K562 (cell line): ENCODE results near the gene SAV1. TPM values are rescaled to one million over a fixed set of nuclear protein-coding genes. Genes with fewer than 3 reads are reported as not detected.

Experiments
- BMI1 ChIP-seq: fragments of 150-350 bp; IDR thresholded peaks from 2 replicates; pipeline ENCODE4 v1.6.1; 2014; ENCODE audit warnings: low read length
- GABPB1 ChIP-seq: sonication (generic); formaldehyde crosslinking; IDR thresholded peaks from 2 replicates; pipeline ENCODE4 v1.8.0; 2022; ENCODE audit warnings: mild to moderate bottlenecking, missing genetic modification reagents
- HDAC1 ChIP-seq, 2 experiments: fragments of 450-650 bp; IDR thresholded peaks; 2 replicates each; pipeline ENCODE4 v1.6.1; 2016 to 2017; ENCODE audit warnings: inconsistent platforms in 1 of 2, mild to moderate bottlenecking in 1 of 2, moderate library complexity in 1 of 2
- NONO ChIP-seq, 2 experiments: fragments of 200-400 bp in 1 of 2; fragments of 450-650 bp in 1 of 2; formaldehyde crosslinking in 1 of 2; IDR thresholded peaks; 2 replicates each; pipeline ENCODE4 v1.6.1; 2017; ENCODE audit warnings: low read depth in 2 of 2, mild to moderate bottlenecking in 2 of 2, moderate library complexity in 2 of 2, low read length in 1 of 2
- NRF1 ChIP-seq, 2 experiments: fragments of 450-650 bp; IDR thresholded peaks in 1 of 2; conservative IDR thresholded peaks in 1 of 2; 2 replicates each; pipeline ENCODE4 v1.6.1; 2014; ENCODE audit warnings: mild to moderate bottlenecking in 2 of 2
- PHF8 ChIP-seq: fragments of 200-600 bp; sonication (generic); IDR thresholded peaks from 2 replicates; pipeline ENCODE4 v1.6.1; 2012; ENCODE audit warnings: mixed run types, mild to moderate bottlenecking, inconsistent platforms, low read length, moderate library complexity, borderline replicate concordance
- ZNF75A ChIP-seq: fragments of 450-650 bp; formaldehyde crosslinking; IDR thresholded peaks from 2 replicates; pipeline ENCODE4 v1.4.0; 2020; ENCODE audit warnings: mild to moderate bottlenecking
- polyA plus RNA-seq, 8 experiments: library from polyadenylated mRNA; depleted of rRNA in 4 of 8; stranded (reverse) in 5 of 8; unstranded in 3 of 8; fragments of >200 nt; fragmentation: Nextera tagmentation in 2 of 8; fragmentation: Illumina TruSeq in 1 of 8; extraction: Ambion mirVana in 2 of 8; extraction: Trizol in 1 of 8; gene quantifications; 2 replicates each; pipeline versions ENCODE4 v1.2.1 to v1.2.3, GENCODE V29; 2011 to 2014; ENCODE audit warnings: inconsistent platforms in 1 of 8, missing spikeins in 1 of 8
- total RNA-seq, 7 experiments: library from RNA; depleted of rRNA in 6 of 7; stranded (reverse); fragments of >200 nt in 6 of 7; fragmentation: Illumina TruSeq in 2 of 7; extraction: Trizol in 2 of 7; gene quantifications; 2 replicates each; pipeline versions ENCODE4 v1.2.1 to v1.2.3, GENCODE V29; 2011 to 2021; ENCODE audit warnings: low replicate concordance in 1 of 7
- TF ChIP-seq, protein P1 (sequence below): sonication (generic); formaldehyde crosslinking; IDR thresholded peaks from 2 replicates; pipeline ENCODE4 v1.8.1; 2023; ENCODE audit warnings: missing genetic modification reagents, mild to moderate bottlenecking, borderline replicate concordance
- TF ChIP-seq, protein P2 (sequence below), 2 experiments: fragments of 450-650 bp in 1 of 2; sonication (generic) in 1 of 2; formaldehyde crosslinking in 1 of 2; IDR thresholded peaks in 1 of 2; conservative IDR thresholded peaks in 1 of 2; 2 replicates each; pipeline versions ENCODE4 v1.6.1 to v1.8.1; 2016 to 2023; ENCODE audit warnings: mild to moderate bottlenecking in 2 of 2, moderate library complexity in 2 of 2, inconsistent platforms in 1 of 2, missing genetic modification reagents in 1 of 2
- TF ChIP-seq, protein P3 (sequence below): sonication (generic); formaldehyde crosslinking; IDR thresholded peaks from 2 replicates; pipeline ENCODE4 v1.8.1; 2023; ENCODE audit warnings: mild to moderate bottlenecking, missing genetic modification reagents

Gene SAV1
- total and polyA plus RNA-seq, 9 of the 15 experiments (the other 6 are each of a cell fraction or from before 2014, with no cell fraction given) = 6.5 to 18.1 (median 16.1) TPM

DNA sequence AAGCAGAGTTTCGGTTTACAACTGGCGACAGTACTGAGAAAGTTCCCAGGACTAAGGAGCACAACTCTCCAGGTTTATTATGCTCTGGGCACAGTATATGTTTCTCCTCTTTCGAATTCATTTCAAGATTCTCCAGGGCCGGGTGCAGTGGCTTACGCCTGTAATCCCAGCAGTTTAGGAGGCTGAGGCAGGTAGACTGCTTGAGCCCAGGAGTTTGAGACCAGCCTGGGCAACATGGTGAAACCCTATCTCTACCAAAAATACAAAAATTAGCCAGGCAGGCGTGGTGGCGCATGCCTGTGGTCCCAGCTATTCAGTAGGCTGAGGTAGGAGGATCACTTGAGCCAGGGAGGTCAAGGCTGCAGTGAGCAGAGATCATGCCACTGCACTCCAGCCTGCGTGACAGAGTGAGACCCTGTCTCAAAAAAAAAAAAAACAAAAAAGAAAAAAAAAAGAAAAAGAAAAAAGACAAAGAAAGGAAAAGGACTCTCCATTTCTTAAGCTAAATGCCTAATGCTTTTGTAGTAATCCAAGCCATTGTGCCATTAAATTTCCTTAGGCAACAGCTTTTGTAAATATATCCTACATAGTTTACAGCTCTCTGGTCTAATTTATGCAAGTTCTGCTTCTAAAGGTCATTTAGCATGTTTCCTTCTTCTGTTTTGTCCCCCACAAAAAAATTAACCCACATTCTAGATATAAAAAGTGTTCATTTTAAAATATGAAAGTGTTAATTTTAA, 73.4 kb downstream of the SAV1 start (continued):
- TF ChIP-seq, protein P1, sequence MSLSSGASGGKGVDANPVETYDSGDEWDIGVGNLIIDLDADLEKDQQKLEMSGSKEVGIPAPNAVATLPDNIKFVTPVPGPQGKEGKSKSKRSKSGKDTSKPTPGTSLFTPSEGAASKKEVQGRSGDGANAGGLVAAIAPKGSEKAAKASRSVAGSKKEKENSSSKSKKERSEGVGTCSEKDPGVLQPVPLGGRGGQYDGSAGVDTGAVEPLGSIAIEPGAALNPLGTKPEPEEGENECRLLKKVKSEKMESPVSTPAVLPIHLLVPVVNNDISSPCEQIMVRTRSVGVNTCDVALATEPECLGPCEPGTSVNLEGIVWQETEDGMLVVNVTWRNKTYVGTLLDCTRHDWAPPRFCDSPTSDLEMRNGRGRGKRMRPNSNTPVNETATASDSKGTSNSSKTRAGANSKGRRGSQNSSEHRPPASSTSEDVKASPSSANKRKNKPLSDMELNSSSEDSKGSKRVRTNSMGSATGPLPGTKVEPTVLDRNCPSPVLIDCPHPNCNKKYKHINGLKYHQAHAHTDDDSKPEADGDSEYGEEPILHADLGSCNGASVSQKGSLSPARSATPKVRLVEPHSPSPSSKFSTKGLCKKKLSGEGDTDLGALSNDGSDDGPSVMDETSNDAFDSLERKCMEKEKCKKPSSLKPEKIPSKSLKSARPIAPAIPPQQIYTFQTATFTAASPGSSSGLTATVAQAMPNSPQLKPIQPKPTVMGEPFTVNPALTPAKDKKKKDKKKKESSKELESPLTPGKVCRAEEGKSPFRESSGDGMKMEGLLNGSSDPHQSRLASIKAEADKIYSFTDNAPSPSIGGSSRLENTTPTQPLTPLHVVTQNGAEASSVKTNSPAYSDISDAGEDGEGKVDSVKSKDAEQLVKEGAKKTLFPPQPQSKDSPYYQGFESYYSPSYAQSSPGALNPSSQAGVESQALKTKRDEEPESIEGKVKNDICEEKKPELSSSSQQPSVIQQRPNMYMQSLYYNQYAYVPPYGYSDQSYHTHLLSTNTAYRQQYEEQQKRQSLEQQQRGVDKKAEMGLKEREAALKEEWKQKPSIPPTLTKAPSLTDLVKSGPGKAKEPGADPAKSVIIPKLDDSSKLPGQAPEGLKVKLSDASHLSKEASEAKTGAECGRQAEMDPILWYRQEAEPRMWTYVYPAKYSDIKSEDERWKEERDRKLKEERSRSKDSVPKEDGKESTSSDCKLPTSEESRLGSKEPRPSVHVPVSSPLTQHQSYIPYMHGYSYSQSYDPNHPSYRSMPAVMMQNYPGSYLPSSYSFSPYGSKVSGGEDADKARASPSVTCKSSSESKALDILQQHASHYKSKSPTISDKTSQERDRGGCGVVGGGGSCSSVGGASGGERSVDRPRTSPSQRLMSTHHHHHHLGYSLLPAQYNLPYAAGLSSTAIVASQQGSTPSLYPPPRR (CRISPR knock-in tag) = no peak
- TF ChIP-seq ZNF75A (CRISPR knock-in tag) (no peak), GABPB1 (CRISPR knock-in tag) (no peak), NRF1 (conservative IDR thresholded peaks at IDR 0.05 in 1 of 2, IDR thresholded peaks at IDR 0.05 in 1 of 2) (no peak; a peak in 1 of 4 replicates), PHF8 (no peak), BMI1 (no peak), HDAC1 (IDR thresholded peaks at IDR 0.05) (no peak), NONO (IDR thresholded peaks at IDR 0.05; ENCODE audit: low read depth in 2 of 2, low read length in 1 of 2) (no peak)
- TF ChIP-seq, protein P2, sequence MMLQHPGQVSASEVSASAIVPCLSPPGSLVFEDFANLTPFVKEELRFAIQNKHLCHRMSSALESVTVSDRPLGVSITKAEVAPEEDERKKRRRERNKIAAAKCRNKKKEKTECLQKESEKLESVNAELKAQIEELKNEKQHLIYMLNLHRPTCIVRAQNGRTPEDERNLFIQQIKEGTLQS (IDR thresholded peaks at IDR 0.05) = no peak
- TF ChIP-seq, protein P2 (CRISPR knock-in tag; conservative IDR thresholded peaks at IDR 0.05) = no peak
- TF ChIP-seq, protein P3, sequence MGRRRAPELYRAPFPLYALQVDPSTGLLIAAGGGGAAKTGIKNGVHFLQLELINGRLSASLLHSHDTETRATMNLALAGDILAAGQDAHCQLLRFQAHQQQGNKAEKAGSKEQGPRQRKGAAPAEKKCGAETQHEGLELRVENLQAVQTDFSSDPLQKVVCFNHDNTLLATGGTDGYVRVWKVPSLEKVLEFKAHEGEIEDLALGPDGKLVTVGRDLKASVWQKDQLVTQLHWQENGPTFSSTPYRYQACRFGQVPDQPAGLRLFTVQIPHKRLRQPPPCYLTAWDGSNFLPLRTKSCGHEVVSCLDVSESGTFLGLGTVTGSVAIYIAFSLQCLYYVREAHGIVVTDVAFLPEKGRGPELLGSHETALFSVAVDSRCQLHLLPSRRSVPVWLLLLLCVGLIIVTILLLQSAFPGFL (CRISPR knock-in tag) = no peak
